Measurements from ENCODE around the gene COL2A1.

The COL2A1 gene

DNA sequence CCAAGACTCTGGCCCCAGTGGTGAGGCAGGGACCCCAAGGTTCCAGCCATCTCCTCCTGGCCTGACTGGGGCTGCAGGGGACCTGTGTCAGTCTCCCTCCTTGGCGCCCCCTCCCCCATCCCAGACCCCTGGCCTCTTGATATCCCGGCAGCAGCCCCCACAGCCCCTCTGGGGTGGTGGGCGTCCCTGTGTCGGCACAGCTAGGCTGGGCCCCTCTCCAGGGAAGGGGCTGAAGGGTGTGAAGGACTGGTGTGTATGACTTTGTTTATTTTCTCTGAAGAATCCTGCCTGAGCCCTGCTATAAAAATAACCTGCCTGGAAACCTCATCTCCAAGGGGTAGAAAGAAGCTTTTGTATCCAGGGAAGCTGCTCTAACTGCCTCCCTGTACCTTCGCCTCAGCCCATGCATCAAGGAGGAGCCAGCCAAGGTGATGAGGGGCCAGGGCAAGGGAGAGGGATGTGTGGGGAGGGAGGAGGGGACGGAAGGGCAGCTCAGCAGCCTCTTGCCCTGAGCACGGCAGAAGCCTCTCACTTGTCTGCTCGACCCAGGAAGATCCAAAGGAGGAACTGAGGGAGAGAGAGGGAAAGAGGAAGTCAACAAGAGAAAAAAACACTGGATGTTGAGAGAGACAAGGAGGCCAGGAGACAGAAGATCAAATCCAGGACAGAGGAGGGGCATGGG, 25.4 kb upstream of the COL2A1 start:
- no peak for DNase-seq

- no peak for DNase-seq
Observed at GRCh38 chr12:48028541-48029431, 24.5 kb upstream of the COL2A1 start.

DNA sequence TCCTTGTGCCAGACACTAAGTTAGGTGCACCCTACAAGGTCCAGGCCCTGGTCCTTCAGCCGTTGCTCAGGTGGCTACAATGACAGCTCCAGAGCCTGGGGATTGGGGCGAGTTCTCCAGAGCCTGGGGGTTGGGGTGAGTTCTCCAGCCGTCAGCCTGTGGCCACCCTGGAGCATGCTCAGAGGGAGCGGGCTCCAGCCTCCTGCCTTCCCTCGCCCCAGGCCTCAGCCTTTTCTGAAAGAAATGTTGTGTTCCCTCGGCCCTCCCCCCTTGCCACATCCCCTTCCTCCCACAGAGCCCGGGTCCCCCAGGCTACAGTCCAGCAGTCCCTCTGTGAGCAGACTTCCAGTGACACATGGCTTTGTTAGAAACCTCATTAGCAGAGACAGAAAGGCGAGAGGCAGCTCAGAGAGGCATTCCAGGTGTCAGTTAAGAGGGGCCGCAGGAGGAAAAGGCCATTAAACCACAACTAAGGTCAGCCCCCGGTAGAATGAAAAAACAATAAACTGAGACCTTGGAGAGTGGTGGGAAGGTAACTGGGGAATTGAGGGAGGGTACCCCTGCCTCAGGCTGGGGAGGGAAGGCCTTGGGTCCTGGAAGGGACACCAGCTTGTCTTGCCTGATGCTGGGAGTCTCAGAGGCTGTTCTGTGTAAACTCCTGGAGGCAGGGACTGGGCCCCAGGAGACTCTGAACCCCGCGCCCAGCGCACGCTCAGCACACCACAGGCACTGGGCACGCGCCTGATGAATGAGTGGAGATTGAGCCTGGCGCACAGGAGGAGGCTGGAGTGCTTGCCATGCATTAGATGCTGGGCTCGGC, 23.1 kb upstream of the COL2A1 start:
- DNase-seq = no peak

DNA sequence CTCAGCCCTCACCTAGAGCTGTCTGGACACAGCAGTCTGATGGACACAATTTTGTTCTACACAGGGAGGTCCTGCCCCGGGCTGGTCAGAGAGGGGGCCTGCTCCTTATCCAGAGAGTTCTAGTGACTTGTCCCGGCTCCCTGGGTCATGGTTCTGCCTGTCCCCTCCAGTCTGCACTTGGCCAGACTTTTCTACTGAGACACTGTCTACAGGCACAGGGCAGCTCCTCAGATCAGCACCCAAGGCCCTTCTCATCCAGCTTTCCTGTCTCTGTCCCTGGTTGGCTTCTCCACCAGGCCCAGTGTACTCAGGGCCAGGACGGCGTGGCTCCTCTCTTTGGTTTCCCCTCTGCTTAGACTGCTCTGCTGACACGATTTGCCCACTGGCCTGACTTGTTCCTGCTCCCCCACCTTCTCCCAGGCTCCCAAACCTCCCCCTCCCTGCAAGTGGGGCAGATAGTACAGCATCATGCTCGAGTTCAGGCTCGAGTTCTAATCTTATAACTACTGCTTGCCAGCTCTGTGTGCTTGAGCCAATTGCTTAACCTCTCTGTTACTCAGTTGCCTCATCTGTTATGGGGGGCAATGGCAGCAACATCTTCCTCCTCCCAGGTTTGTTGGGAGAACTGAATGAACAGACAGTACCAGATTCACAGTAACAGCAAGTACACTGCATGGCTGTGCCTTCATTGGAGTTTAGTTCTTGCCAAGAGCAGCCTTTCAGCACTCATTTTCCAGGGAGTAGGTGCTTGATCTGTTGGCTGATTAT, 22.0 kb upstream of the COL2A1 start:
- no peak for DNase-seq

GRCh38 chr12:48025281-48025680, 21.0 kb upstream of the COL2A1 start:
- DNase-seq = no peak

GRCh38 chr12:48024735-48025134, 20.5 kb upstream of the COL2A1 start:
- DNase-seq = no peak

GRCh38 chr12:48023386-48023785, 19.1 kb upstream of the COL2A1 start:
- no peak for DNase-seq

- no peak for DNase-seq
Observed at GRCh38 chr12:48022676-48023385, 18.6 kb upstream of the COL2A1 start.

GRCh38 chr12:48022180-48022521, 17.9 kb upstream of the COL2A1 start:
- no peak for DNase-seq

DNA sequence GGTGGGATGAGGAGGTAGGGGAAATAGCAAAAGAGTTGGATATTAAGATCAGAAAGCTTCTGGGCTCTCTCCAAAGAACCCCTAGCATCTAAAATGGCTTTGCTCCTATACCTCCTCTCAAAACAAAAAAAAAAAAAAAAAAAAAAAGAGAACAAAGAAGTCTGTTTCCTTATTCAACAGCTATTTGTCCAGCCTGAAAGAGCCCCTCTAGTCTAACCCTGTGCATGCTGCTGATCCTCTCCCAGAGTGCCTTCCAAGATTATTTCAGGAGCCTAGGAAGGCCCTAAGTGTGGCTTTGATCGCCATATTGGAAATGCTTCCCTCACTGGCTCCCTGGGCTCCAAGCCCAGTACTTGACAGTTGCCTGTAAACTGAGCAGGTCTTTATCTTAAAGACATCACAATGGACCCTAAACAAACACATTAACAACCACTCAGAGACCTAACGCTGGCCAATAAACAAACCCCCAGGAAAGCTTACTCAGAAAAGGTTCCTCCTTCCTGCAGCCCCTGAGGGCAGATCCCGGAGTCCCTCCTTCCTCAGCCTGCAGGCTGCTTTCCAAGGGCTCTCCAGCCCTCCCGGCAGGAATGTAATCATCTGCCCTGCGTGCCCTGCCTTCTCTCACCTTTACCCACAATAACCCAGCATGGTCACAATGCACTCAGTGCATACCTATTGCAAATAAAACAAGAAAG, 17.4 kb upstream of the COL2A1 start:
- DNase-seq = no peak

GRCh38 chr12:48019639-48020265, 15.5 kb upstream of the COL2A1 start:
- no peak for DNase-seq

GRCh38 chr12:48018618-48018995, 14.3 kb upstream of the COL2A1 start:
- no peak for DNase-seq

DNA sequence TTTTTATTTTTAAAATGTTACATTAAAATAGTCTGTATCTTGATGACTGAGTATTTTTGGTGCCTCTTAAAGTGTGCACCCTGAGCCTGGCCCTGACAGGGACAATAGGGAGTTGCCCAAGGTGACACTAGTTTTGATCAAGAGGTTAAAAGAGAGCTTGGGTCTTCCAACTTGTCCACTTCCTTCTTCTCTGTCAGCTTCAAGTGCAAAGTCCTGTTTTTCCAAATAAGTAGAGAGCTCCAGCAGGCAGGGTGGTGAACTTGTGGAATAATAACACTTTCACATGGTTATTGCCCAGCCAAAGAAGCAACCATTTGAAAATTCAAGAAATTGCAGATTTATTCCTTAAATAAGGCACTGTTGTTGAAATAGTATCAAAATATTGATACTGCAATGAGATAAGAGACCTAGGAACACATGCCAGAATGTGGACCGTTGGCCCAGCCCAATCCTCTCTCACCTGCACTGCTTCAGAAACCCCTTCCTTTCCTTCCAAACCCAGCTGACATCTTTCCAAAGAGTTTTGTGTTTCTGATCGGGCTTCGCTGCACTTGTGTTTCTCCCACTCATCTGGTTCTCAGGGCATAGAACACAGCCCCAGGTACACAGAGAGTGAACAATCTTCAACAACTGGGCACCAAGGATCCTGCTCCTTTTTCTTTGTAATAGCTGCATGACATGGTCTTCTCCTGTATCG, 13.8 kb upstream of the COL2A1 start:
- no peak for DNase-seq

GRCh38 chr12:48017496-48017895, 13.2 kb upstream of the COL2A1 start:
- no peak for DNase-seq

- DNase-seq = no peak
Observed at GRCh38 chr12:48016373-48017020, 12.2 kb upstream of the COL2A1 start.

DNA sequence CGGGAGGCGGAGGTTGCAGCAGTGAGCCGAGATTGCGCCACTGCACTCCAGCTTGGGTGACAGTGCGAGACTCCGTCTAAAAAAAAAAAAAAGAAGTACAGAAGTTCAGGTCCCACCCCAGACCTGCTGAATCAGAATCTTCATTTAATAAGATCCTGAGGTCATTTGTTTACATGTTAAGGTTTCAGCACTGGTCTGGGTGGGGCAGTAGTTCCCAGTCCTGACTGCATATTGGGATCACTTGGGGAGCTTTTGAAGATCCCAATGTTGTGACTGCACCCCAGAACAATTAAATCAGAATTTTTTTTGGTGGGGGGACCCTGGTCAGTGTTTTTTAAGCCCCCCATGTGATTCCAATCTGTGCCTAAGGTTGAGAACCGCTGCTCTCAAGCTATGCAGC, 11.7 kb upstream of the COL2A1 start:
- DNase-seq = no peak

- DNase-seq = no peak
Observed at GRCh38 chr12:48015129-48015528, 10.9 kb upstream of the COL2A1 start.

DNA sequence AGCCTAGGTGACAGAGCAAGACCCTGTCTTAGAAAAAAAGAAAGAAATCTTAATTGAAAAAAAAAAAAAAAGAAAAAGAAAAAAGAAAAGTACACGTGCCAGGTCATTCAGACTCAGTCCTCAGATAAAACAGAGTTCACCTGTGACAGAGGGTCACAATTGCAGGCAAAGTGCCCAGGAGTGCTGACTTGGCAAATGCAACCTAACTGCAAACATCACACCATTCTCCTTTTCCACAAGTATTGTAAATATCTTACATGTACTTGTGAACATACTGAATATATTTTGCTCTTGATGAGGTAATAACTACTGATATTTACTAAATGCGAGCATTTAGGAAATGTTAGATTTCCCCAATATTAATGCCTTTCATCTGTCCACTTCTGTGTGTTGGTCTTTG, 9.0 kb upstream of the COL2A1 start:
- no peak for DNase-seq

DNA sequence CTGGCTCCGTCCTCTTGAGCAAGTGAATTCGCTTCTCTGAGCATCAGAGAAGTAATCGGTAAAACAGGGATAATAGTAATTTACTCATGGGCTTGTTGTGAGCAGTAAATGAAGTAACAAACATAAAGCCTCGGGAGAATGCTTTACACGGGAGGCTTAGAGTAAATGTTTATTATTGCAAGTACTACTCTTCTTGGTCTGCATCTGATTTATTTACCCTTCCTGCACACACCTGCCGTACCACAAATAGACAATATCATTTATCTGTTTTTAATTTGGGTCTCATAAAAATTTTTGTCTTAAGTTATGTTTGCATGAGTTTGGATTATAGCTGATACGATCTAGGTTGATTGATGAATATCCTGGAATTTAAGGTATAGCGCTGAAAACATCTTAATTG, 7.8 kb upstream of the COL2A1 start:
- DNase-seq = no peak
